DND-41 (cell line): ENCODE measurements around the gene RAD17.
"Not testable (repeated sequence)": the region's sequence is repeated elsewhere in the genome, so short reads cannot be mapped to it uniquely, and the experiment has no call there.

ENCODE experiments used
- ATAC-seq: fragments of 200-7000 bp; cut with Tn5 transposase; 3 replicates; pipeline ENCODE4 v1.9.1; 2021; ENCODE audit warnings: low read depth; ENCODE audit not compliant: insufficient read depth
- DNase-seq: peaks from one replicate; pipeline ENCODE4 v3.0.0-alpha.2; 2020
- H2AFZ ChIP-seq: 2 replicates; pipeline ENCODE4 v1.6.0; 2012; ENCODE audit warnings: low read depth, low read length
- H3K27ac ChIP-seq: 2 replicates; pipeline ENCODE4 v1.5.1; 2012; ENCODE audit warnings: low read length, inconsistent platforms
- H3K27me3 ChIP-seq: fragments of 200-600 bp; sonication (generic); 2 replicates; pipeline ENCODE4 v1.6.0; 2012; ENCODE audit warnings: low read length, mild to moderate bottlenecking, inconsistent platforms; ENCODE audit not compliant: insufficient read depth, poor library complexity
- H3K36me3 ChIP-seq: 2 replicates; pipeline ENCODE4 v1.5.1; 2012; ENCODE audit warnings: low read length, inconsistent platforms; ENCODE audit not compliant: insufficient read depth
- H3K4me1 ChIP-seq: 2 replicates; pipeline ENCODE4 v1.5.1; 2012; ENCODE audit warnings: mild to moderate bottlenecking, low read length; ENCODE audit not compliant: insufficient read depth
- H3K4me2 ChIP-seq: 2 replicates; pipeline ENCODE4 v1.6.0; 2012; ENCODE audit warnings: mild to moderate bottlenecking, moderate library complexity, low read length, inconsistent platforms; ENCODE audit not compliant: insufficient read depth
- H3K4me3 ChIP-seq, 2 experiments: fragments of 200-600 bp in 1 of 2; shearing (Covaris generic) in 1 of 2; 2 replicates each; pipeline ENCODE4 v1.5.1; 2012 to 2016; ENCODE audit warnings: inconsistent platforms in 2 of 2, low read length in 2 of 2, mild to moderate bottlenecking in 2 of 2, low read depth in 1 of 2, moderate library complexity in 1 of 2
- H3K79me2 ChIP-seq: 2 replicates; pipeline ENCODE4 v1.6.0; 2012; ENCODE audit warnings: low read length, inconsistent platforms; ENCODE audit not compliant: insufficient read depth
- H3K9ac ChIP-seq: 2 replicates; pipeline ENCODE4 v1.6.0; 2012; ENCODE audit warnings: low read depth, mild to moderate bottlenecking, inconsistent platforms, low read length, moderate library complexity
- H3K9me3 ChIP-seq: 2 replicates; pipeline ENCODE4 v1.5.1; 2012; ENCODE audit warnings: low read length, moderate library complexity, mild to moderate bottlenecking, inconsistent platforms; ENCODE audit not compliant: insufficient read depth, severe bottlenecking
- H4K20me1 ChIP-seq: 2 replicates; pipeline ENCODE4 v1.6.0; 2012; ENCODE audit warnings: low read length; ENCODE audit not compliant: insufficient read depth
- EZH2 ChIP-seq: IDR thresholded peaks from 3 replicates; pipeline ENCODE4 v1.6.1; 2012; ENCODE audit warnings: borderline replicate concordance, low read depth, mild to moderate bottlenecking, moderate library complexity, low read length, inconsistent platforms; ENCODE audit not compliant: severe bottlenecking
- TF ChIP-seq, protein P1 (sequence below): IDR thresholded peaks from 2 replicates; pipeline ENCODE4 v1.5.1; 2012; ENCODE audit warnings: borderline replicate concordance, low read length, moderate library complexity, mild to moderate bottlenecking; ENCODE audit not compliant: poor library complexity, severe bottlenecking; ENCODE audit errors: extremely low read depth

The RAD17 gene

DNA sequence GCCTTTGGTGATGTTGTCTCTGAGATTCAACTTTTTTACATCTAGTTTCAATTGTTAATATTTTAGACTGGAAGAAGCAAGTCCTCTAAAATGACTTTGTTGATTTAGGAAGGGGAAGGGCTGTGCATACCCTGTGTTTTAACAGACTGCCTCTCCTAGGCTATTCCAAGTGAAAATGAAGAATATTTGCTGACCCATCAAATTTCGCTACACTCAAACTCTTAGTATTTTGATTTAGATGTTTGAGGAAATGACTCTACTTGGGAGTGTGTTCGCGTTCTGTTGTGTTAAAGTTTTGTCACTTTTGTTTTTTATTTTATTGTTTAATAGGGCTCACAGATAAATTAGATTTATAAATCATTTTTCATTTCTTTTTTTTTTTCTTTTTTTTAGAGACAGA is 48.9 kb downstream of the RAD17 start:
- H3K4me3 ChIP-seq: no peak overlapping the region
- H3K79me2 ChIP-seq: no peaks in the 10 kb centered on the region
- no peaks in the 10 kb centered on the region for H3K27me3 ChIP-seq
- TF ChIP-seq, protein P1, sequence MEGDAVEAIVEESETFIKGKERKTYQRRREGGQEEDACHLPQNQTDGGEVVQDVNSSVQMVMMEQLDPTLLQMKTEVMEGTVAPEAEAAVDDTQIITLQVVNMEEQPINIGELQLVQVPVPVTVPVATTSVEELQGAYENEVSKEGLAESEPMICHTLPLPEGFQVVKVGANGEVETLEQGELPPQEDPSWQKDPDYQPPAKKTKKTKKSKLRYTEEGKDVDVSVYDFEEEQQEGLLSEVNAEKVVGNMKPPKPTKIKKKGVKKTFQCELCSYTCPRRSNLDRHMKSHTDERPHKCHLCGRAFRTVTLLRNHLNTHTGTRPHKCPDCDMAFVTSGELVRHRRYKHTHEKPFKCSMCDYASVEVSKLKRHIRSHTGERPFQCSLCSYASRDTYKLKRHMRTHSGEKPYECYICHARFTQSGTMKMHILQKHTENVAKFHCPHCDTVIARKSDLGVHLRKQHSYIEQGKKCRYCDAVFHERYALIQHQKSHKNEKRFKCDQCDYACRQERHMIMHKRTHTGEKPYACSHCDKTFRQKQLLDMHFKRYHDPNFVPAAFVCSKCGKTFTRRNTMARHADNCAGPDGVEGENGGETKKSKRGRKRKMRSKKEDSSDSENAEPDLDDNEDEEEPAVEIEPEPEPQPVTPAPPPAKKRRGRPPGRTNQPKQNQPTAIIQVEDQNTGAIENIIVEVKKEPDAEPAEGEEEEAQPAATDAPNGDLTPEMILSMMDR: no peak
- TF ChIP-seq EZH2: no peak
- H3K27ac ChIP-seq: no peak overlapping the region
- ATAC-seq (no peak), DNase-seq (no peak)
- peaks cover 22% of the 10 kb centered on the region for H3K36me3 ChIP-seq
- no peaks in the 10 kb centered on the region for H4K20me1 ChIP-seq
- H3K9ac ChIP-seq: no peak overlapping the region
- no peak overlapping the region for H3K4me2 ChIP-seq
- H2AFZ ChIP-seq: no peak overlapping the region
- H3K4me1 ChIP-seq: no peaks in the 10 kb centered on the region
- H3K9me3 ChIP-seq: no peaks in the 10 kb centered on the region

DNA sequence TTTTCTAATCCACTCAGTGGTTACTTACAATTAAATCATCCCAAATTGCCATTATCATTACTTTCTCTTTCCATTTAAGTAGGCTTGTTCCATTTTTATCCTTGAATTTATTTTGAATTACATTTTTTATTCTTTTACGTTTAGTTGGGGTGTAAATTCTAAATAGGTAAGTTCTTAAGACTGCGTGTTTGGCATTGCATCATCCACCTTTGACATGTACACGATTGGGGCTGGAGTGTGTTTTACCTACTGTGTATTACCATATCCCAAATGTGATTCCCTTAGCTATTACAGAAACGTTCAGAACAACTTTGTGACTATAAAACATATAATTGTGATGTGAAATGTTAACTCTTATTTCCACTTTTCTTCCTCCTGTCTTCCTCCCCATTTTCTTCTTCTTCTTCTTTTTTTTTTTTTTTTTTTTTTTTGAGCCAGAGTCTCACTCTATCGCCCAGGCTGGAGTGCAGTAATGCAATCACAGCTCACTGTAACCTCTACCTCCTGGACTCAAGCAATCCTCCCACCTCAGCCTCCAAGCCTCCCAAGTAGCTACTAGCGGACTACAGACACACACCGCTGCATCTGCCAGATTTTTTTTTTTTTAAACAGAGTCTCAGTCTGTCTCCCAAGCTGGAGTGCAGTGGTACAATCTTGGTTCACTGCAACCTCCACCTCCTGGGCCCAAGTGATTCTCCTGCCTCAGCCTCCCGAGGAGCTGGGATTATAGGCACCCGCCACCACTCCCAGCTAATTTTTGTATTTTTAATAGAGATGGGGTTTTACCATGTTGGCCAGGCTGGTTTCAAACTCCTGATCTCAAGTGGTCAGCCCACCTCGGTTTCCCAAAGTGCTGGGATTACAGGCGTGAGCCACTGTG is 62.0 kb downstream of the RAD17 start:
- no peaks in the 10 kb centered on the region for H3K79me2 ChIP-seq
- DNase-seq: no peak
- no peak for TF ChIP-seq EZH2
- TF ChIP-seq, protein P1: no peak
- no peak overlapping the region for H3K27ac ChIP-seq
- no peak overlapping the region for H2AFZ ChIP-seq
- no peak overlapping the region for H3K9ac ChIP-seq
- H4K20me1 ChIP-seq: no peaks in the 10 kb centered on the region
- no peaks in the 10 kb centered on the region for H3K27me3 ChIP-seq
- no peak overlapping the region for H3K4me3 ChIP-seq
- no peak for ATAC-seq
- H3K4me2 ChIP-seq: no peak overlapping the region
- H3K36me3 ChIP-seq: no peaks in the 10 kb centered on the region
- H3K9me3 ChIP-seq: no peaks in the 10 kb centered on the region
- H3K4me1 ChIP-seq: no peaks in the 10 kb centered on the region

DNA sequence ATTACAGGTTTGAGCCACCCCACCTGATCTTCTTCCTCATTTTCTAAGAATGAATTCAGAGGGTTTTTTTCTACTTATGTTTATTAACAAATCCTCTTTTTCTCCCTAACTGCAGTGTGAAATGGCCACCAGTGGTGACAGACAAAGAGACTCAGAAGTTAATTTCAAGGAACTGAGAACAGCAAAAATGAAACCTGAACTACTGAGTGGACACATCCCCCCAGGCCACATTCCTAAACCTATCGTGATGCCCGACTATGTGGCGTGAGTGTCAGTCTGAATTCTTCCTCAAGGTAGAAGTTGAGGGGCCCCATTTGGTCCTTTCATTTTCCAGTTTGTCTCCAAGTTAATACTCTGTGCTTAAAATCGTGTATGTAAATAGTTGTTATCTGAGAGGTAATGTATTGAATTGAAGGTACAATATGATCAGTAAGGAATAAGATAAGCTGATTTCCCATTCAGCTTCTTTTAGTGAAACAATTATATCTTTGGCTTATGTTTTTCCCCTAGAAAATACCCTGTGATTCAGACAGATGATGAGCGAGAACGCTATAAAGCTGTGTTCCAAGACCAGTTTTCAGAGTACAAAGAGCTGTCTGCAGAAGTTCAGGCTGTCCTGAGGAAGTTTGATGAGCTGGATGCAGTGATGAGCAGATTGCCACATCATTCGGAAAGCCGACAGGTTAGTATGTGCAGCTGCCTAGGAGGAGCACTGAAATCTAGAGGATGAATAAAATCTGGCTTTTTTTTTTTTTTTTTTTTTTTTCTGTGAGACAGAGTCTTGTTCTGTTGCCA is 63.0 kb downstream of the RAD17 start:
- Histone ChIP-seq H3K36me3 (no peaks in the 10 kb centered on the region), H4K20me1 (no peaks in the 10 kb centered on the region), H3K4me2 (no peak overlapping the region), H3K4me3 (no peak overlapping the region), H3K9me3 (no peaks in the 10 kb centered on the region), H3K79me2 (no peaks in the 10 kb centered on the region), H3K27me3 (no peaks in the 10 kb centered on the region), H2AFZ (no peak overlapping the region), H3K4me1 (no peaks in the 10 kb centered on the region), H3K27ac (no peak overlapping the region), H3K9ac (no peak overlapping the region)
- no peak for TF ChIP-seq EZH2
- TF ChIP-seq, protein P1: no peak
- no peak for DNase-seq
- ATAC-seq: no peak

DNA sequence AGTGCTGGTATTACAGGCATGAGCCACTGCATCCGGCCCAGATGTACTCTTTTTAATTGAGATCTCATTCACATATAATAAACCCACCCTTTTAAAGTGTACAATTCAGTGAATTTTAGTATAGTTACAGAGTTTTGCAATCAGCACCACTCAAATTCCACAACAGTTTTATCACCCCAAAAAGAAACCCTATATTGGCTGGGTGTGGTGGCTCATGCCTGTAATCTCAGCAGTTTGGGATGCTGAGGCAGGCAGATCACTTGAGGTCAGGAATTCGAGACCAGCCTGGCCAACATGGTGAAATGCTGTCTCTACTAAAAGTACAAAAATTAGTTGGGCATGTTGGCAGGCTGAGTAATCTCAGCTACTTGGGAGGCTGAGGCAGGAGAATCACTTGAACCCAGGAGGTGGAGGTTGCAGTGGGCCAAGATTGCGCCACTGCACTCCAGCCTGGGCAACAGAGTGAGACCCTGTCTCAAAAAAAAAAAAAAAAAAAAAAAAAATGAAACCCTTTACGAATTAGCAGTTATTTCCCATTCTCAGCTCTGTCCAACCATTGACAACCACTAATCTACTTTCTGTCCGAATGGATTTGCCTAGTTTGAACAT is 65.8 kb downstream of the RAD17 start:
- H3K79me2 ChIP-seq, H3K4me2 ChIP-seq, H3K4me3 ChIP-seq, H3K9me3 ChIP-seq, H3K9ac ChIP-seq, ATAC-seq, H3K4me1 ChIP-seq, DNase-seq, H3K27ac ChIP-seq, H4K20me1 ChIP-seq, H3K27me3 ChIP-seq, H2AFZ ChIP-seq, H3K36me3 ChIP-seq: not testable (repeated sequence)
